OCI-LY1 (cell line): ENCODE data around the gene KCNK5.

Experiments
- H2AFZ ChIP-seq: fragments of 200-600 bp; sonication (generic), shearing (Covaris generic); 2 replicates; pipeline ENCODE4 v1.6.0; 2014; ENCODE audit warnings: antibody characterized with exemption, mild to moderate bottlenecking, low read length
- H3F3A ChIP-seq: fragments of 200-600 bp; sonication (generic), shearing (Covaris generic); 2 replicates; pipeline ENCODE4 v1.6.0; 2014; ENCODE audit warnings: mild to moderate bottlenecking, antibody characterized with exemption, low read length, moderate library complexity; ENCODE audit not compliant: insufficient read depth
- H3K27ac ChIP-seq: fragments of 200-600 bp; sonication (generic); 2 replicates; pipeline ENCODE4 v1.5.1; 2014; ENCODE audit warnings: low read length, mixed run types, mild to moderate bottlenecking, low read depth; ENCODE audit not compliant: poor library complexity, severe bottlenecking
- H3K27me3 ChIP-seq: fragments of 200-600 bp; sonication (generic); 2 replicates; pipeline ENCODE4 v1.6.0; 2014; ENCODE audit warnings: antibody characterized with exemption, mild to moderate bottlenecking, low read length, moderate library complexity; ENCODE audit not compliant: insufficient read depth
- H3K36me3 ChIP-seq: fragments of 200-600 bp; sonication (generic); 2 replicates; pipeline ENCODE4 v1.6.1; 2014; ENCODE audit warnings: mild to moderate bottlenecking, antibody characterized with exemption, low read length, moderate library complexity, mixed read lengths; ENCODE audit not compliant: insufficient read depth
- H3K4me1 ChIP-seq: fragments of 200-600 bp; sonication (generic); 2 replicates; pipeline ENCODE4 v1.5.1; 2014; ENCODE audit warnings: mild to moderate bottlenecking, low read length, moderate library complexity; ENCODE audit not compliant: insufficient read depth, severe bottlenecking
- H3K4me2 ChIP-seq: fragments of 200-600 bp; sonication (generic), shearing (Covaris generic); 2 replicates; pipeline ENCODE4 v1.6.1; 2014; ENCODE audit warnings: low read length
- H3K4me3 ChIP-seq: fragments of 200-600 bp; sonication (generic); 2 replicates; pipeline ENCODE4 v1.5.1; 2014; ENCODE audit warnings: low read length, low read depth, mild to moderate bottlenecking, mixed read lengths; ENCODE audit not compliant: poor library complexity, severe bottlenecking
- H3K79me2 ChIP-seq: fragments of 200-600 bp; shearing (Covaris generic); 2 replicates; pipeline ENCODE4 v1.6.1; 2016; ENCODE audit warnings: mixed run types, low read length, mixed read lengths; ENCODE audit not compliant: insufficient read depth
- H3K9ac ChIP-seq: fragments of 200-600 bp; sonication (generic), shearing (Covaris generic); 2 replicates; pipeline ENCODE4 v1.6.1; 2014; ENCODE audit warnings: mild to moderate bottlenecking, low read length, mixed read lengths
- H3K9me2 ChIP-seq: fragments of 200-600 bp; sonication (generic), shearing (Covaris generic); 2 replicates; pipeline ENCODE4 v1.6.1; 2014; ENCODE audit warnings: low read depth, mild to moderate bottlenecking, low read length, mixed read lengths
- H3K9me3 ChIP-seq: fragments of 200-600 bp; shearing (Covaris generic); 2 replicates; pipeline ENCODE4 v1.6.1; 2014; ENCODE audit warnings: low read length, mixed read lengths
- H4K20me1 ChIP-seq: fragments of 200-600 bp; sonication (generic), shearing (Covaris generic); 2 replicates; pipeline ENCODE4 v1.6.0; 2016; ENCODE audit warnings: mild to moderate bottlenecking, low read length; ENCODE audit not compliant: insufficient read depth
- CTCF ChIP-seq: fragments of 200-600 bp; sonication (generic), shearing (Covaris generic); IDR thresholded peaks from 2 replicates; pipeline ENCODE4 v1.5.1; 2017; ENCODE audit warnings: mild to moderate bottlenecking, antibody characterized with exemption, low read length, moderate library complexity, mixed read lengths
- EZH2 ChIP-seq: fragments of 200-600 bp; sonication (generic), shearing (Covaris generic); IDR thresholded peaks from 2 replicates; pipeline ENCODE4 v1.8.0; 2017; ENCODE audit warnings: borderline replicate concordance, mixed run types, mild to moderate bottlenecking, antibody characterized with exemption, low read length, moderate library complexity, mixed read lengths

Gene KCNK5

GRCh38 chr6:39197922-39198500 lies 31.3 kb downstream of the KCNK5 start:
- no peak overlapping the region for H3K27ac ChIP-seq
- no peaks in the 10 kb centered on the region for H4K20me1 ChIP-seq
- no peaks in the 10 kb centered on the region for H3K9me2 ChIP-seq
- H3K9ac ChIP-seq: no peak overlapping the region
- no peak overlapping the region for H3K4me3 ChIP-seq
- no peaks in the 10 kb centered on the region for H3K36me3 ChIP-seq
- TF ChIP-seq EZH2: no peak
- no peaks in the 10 kb centered on the region for H3K79me2 ChIP-seq
- H3K4me1 ChIP-seq: no peaks in the 10 kb centered on the region
- H3F3A ChIP-seq: no peaks in the 10 kb centered on the region
- H2AFZ ChIP-seq: no peak overlapping the region
- no peaks in the 10 kb centered on the region for H3K9me3 ChIP-seq
- no peak overlapping the region for H3K4me2 ChIP-seq
- no peaks in the 10 kb centered on the region for H3K27me3 ChIP-seq

GRCh38 chr6:39197521-39197920 lies 31.8 kb downstream of the KCNK5 start:
- Histone ChIP-seq H2AFZ (no peak overlapping the region), H3K79me2 (no peaks in the 10 kb centered on the region), H3K27ac (no peak overlapping the region), H3K4me1 (no peaks in the 10 kb centered on the region), H3K9ac (no peak overlapping the region), H3K36me3 (no peaks in the 10 kb centered on the region), H3K4me2 (no peak overlapping the region), H3K27me3 (no peaks in the 10 kb centered on the region), H3K9me2 (no peaks in the 10 kb centered on the region), H3F3A (no peaks in the 10 kb centered on the region), H3K9me3 (no peaks in the 10 kb centered on the region), H4K20me1 (no peaks in the 10 kb centered on the region), H3K4me3 (no peak overlapping the region)
- TF ChIP-seq CTCF (no peak), EZH2 (no peak)

- H3K9me2 ChIP-seq: no peaks in the 10 kb centered on the region
- no peaks in the 10 kb centered on the region for H3K79me2 ChIP-seq
- no peaks in the 10 kb centered on the region for H3K9me3 ChIP-seq
- no peak overlapping the region for H2AFZ ChIP-seq
- no peaks in the 10 kb centered on the region for H3K36me3 ChIP-seq
- no peaks in the 10 kb centered on the region for H3K4me1 ChIP-seq
- H3F3A ChIP-seq: no peaks in the 10 kb centered on the region
- no peak overlapping the region for H3K4me3 ChIP-seq
- TF ChIP-seq CTCF (no peak), EZH2 (no peak)
- no peak overlapping the region for H3K9ac ChIP-seq
- no peak overlapping the region for H3K4me2 ChIP-seq
- no peaks in the 10 kb centered on the region for H4K20me1 ChIP-seq
- H3K27me3 ChIP-seq: no peaks in the 10 kb centered on the region
- H3K27ac ChIP-seq: no peak overlapping the region
Observed at GRCh38 chr6:39196673-39197091, 32.6 kb downstream of the KCNK5 start.

- no peaks in the 10 kb centered on the region for H3K79me2 ChIP-seq
- no peaks in the 10 kb centered on the region for H3K9me2 ChIP-seq
- no peak overlapping the region for H2AFZ ChIP-seq
- H4K20me1 ChIP-seq: no peaks in the 10 kb centered on the region
- no peak overlapping the region for H3K27ac ChIP-seq
- H3K4me1 ChIP-seq: no peaks in the 10 kb centered on the region
- no peaks in the 10 kb centered on the region for H3F3A ChIP-seq
- no peaks in the 10 kb centered on the region for H3K36me3 ChIP-seq
- no peak overlapping the region for H3K9ac ChIP-seq
- H3K4me3 ChIP-seq: no peak overlapping the region
- no peaks in the 10 kb centered on the region for H3K9me3 ChIP-seq
- no peak overlapping the region for H3K4me2 ChIP-seq
- H3K27me3 ChIP-seq: no peaks in the 10 kb centered on the region
- no peak for TF ChIP-seq EZH2
- no peak for TF ChIP-seq CTCF
Observed at GRCh38 chr6:39195792-39196385, 33.4 kb downstream of the KCNK5 start.
